ENCODE data around the gene CMIP.

The CMIP gene

DNA sequence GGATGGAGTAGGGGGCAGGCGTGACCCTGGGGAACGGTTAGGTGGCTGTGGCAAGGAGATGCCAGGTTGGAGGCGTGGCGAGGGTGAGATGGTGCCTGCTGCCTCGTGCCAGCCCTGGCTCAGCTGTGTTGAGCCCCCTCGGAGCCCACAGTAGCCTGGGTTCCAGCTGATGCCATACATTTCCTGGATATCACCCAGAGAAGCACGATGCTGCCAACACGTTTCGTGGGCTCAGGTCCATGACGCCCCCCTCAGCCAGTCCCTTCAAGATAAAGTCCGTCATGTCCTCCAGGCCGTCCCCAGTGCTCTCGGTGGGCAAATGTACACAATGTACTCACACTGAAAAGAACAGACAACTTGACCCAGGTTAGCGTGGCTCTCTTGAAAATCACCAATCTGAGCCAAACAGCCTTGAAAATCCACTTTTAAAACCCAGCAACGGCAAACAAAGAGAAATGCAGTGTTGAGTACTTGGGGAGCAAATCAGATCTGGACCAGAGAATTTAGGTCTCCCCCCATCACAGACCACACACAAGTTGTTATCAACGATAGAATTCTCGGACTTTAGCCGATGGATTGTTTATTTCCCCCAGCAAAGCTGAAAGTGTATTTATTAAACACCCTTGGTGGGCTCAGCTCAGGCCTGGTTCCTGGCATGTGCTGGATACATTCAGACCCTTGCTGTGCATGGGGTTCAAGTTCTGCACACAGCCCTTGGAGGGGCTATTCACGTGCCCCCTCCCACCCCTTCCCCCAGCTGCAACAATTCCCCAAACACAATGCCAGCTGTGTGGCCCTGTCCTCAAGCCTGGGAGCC lies 231.7 kb downstream of the CMIP start:
- Histone ChIP-seq H3K4me3 (ENCODE audit: low read length, poor library complexity, severe bottlenecking) (no peak overlapping the region), H4K20me1 (ENCODE audit: insufficient read depth, low read length, poor library complexity, severe bottlenecking) (no peaks in the 10 kb centered on the region), H3F3A (ENCODE audit: low read depth) (no peaks in the 10 kb centered on the region), H2AFZ (ENCODE audit: low read length) (no peak overlapping the region), H3K4me2 (ENCODE audit: low read depth, low read length, poor library complexity, severe bottlenecking) (no peak overlapping the region), H3K9me3 (ENCODE audit: insufficient read depth, low read depth, low read length) (no peaks in the 10 kb centered on the region), H3K79me2 (ENCODE audit: insufficient read depth, low read length) (no peaks in the 10 kb centered on the region), H3K27me3 (ENCODE audit: insufficient read depth, low read length, poor library complexity, severe bottlenecking) (no peaks in the 10 kb centered on the region), H3K9ac (ENCODE audit: low read depth, low read length, poor library complexity, severe bottlenecking) (no peak overlapping the region), H3K36me3 (ENCODE audit: insufficient read depth, low read length) (peaks cover 27% of the 10 kb centered on the region; the same call in 1 of the 2 replicates), H3K9me2 (replicated peaks; ENCODE audit: low read depth, low read length) (no peaks in the 10 kb centered on the region), H3K4me1 (ENCODE audit: insufficient read depth, low read length, poor library complexity, severe bottlenecking) (no peaks in the 10 kb centered on the region)
- TF ChIP-seq, protein P1, sequence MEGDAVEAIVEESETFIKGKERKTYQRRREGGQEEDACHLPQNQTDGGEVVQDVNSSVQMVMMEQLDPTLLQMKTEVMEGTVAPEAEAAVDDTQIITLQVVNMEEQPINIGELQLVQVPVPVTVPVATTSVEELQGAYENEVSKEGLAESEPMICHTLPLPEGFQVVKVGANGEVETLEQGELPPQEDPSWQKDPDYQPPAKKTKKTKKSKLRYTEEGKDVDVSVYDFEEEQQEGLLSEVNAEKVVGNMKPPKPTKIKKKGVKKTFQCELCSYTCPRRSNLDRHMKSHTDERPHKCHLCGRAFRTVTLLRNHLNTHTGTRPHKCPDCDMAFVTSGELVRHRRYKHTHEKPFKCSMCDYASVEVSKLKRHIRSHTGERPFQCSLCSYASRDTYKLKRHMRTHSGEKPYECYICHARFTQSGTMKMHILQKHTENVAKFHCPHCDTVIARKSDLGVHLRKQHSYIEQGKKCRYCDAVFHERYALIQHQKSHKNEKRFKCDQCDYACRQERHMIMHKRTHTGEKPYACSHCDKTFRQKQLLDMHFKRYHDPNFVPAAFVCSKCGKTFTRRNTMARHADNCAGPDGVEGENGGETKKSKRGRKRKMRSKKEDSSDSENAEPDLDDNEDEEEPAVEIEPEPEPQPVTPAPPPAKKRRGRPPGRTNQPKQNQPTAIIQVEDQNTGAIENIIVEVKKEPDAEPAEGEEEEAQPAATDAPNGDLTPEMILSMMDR (conservative IDR thresholded peaks at IDR 0.05; ENCODE audit: low read length), result no peak
- TF ChIP-seq EZH2phosphoT487 (IDR thresholded peaks at IDR 0.05; ENCODE audit: borderline replicate concordance), result no peak

DNA sequence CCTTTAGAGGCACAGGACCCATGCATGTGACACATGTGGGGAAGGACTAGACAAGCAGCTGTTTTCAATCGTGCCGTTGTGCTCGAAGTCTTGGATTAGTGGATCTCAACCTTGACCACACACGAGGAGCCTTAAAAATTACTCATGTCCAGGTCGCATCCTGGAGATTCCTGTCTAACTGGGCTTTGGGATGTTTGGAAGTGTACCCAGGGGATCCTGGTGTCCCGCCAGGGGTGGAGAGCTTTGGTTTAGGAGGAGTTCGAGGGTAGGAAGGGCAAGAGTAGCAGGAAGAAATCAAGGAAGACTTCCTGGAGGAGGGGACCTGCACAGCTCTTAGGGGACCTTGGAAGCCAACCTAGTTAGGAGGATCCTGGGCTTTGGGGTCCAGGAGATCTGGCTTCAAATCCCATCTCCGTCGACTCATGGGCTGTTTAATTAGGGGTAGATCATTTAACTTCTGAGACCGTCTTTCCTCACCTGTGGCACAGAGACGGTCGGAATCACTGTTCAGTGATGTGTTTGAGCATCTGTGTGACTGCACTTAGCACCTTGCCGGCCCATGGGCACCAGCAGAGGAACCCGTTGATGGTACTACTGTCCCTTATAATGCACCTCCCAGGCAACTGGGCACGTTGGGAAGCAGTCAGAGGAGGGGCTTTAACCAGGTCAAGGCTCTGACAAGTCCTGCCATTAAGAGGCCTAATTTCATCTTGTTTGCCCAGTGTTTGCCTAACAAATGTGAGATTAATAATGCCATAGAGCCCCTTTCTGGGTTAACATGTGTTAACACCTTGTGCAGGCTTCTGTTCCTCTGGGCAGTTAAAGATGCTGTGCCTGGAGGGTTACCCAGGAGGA lies 232.5 kb downstream of the CMIP start:
- H3K27me3 ChIP-seq (ENCODE audit: insufficient read depth, low read length, poor library complexity, severe bottlenecking), result no peaks in the 10 kb centered on the region
- H2AFZ ChIP-seq (ENCODE audit: low read length), result no peak overlapping the region
- peaks cover 25% of the 10 kb centered on the region; the same call in 1 of the 2 replicates for H3K36me3 ChIP-seq (ENCODE audit: insufficient read depth, low read length)
- H4K20me1 ChIP-seq (ENCODE audit: insufficient read depth, low read length, poor library complexity, severe bottlenecking), result no peaks in the 10 kb centered on the region
- no peaks in the 10 kb centered on the region for H3K79me2 ChIP-seq (ENCODE audit: insufficient read depth, low read length)
- TF ChIP-seq, protein P1 (conservative IDR thresholded peaks at IDR 0.05; ENCODE audit: low read length), result no peak
- no peak for TF ChIP-seq EZH2phosphoT487 (IDR thresholded peaks at IDR 0.05; ENCODE audit: borderline replicate concordance)
- no peak overlapping the region for H3K4me2 ChIP-seq (ENCODE audit: low read depth, low read length, poor library complexity, severe bottlenecking)
- no peaks in the 10 kb centered on the region for H3K9me3 ChIP-seq (ENCODE audit: insufficient read depth, low read depth, low read length)
- H3K4me1 ChIP-seq (ENCODE audit: insufficient read depth, low read length, poor library complexity, severe bottlenecking), result no peaks in the 10 kb centered on the region
- no peak overlapping the region for H3K9ac ChIP-seq (ENCODE audit: low read depth, low read length, poor library complexity, severe bottlenecking)
- H3F3A ChIP-seq (ENCODE audit: low read depth), result no peaks in the 10 kb centered on the region
- no peaks in the 10 kb centered on the region for H3K9me2 ChIP-seq (replicated peaks; ENCODE audit: low read depth, low read length)
- no peak overlapping the region for H3K4me3 ChIP-seq (ENCODE audit: low read length, poor library complexity, severe bottlenecking)

DNA sequence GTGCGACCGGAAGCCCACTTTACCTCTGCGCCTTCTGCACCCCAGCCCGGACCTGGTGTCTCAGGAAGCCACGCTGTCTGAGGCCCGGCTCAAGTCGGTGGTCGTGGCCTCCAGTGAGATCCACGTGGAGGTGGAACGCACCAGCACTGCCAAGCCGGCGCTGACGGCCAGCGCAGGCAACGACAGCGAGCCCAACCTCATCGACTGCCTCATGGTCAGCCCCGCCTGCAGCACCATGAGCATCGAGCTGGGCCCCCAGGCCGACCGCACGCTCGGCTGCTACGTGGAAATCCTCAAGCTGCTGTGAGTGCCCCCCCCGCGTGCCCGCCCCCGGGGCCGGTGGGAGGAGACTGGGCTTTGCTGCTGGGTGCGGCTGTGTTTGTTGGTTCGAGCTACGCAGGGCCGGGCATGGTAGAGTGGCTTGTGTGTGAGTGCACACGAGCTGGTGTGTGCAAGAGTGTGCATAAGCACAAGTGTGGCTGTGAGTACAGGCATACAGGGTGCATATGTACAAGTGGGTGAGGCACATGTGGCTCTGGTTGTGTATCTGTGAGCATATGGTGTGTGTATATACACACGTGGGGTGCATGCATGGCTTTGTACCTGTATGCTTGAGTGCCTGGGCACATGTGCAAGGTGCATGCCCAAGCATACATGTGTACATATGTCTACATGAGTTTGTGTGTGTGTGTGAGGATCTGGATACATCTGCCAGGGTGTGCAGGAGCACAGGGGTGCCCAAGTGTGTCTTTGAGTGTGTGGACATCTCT lies 233.9 kb downstream of the CMIP start:
- H3K4me2 ChIP-seq (ENCODE audit: low read depth, low read length, poor library complexity, severe bottlenecking), result no peak overlapping the region
- no peak overlapping the region for H2AFZ ChIP-seq (ENCODE audit: low read length)
- H3K9ac ChIP-seq (ENCODE audit: low read depth, low read length, poor library complexity, severe bottlenecking), result no peak overlapping the region
- H3F3A ChIP-seq (ENCODE audit: low read depth), result no peaks in the 10 kb centered on the region
- no peaks in the 10 kb centered on the region for H3K9me2 ChIP-seq (replicated peaks; ENCODE audit: low read depth, low read length)
- H3K79me2 ChIP-seq (ENCODE audit: insufficient read depth, low read length), result no peaks in the 10 kb centered on the region
- no peaks in the 10 kb centered on the region for H3K4me1 ChIP-seq (ENCODE audit: insufficient read depth, low read length, poor library complexity, severe bottlenecking)
- H3K36me3 ChIP-seq (ENCODE audit: insufficient read depth, low read length), result peaks cover 22% of the 10 kb centered on the region; the same call in 1 of the 2 replicates
- TF ChIP-seq, protein P1 (conservative IDR thresholded peaks at IDR 0.05; ENCODE audit: low read length), result no peak
- TF ChIP-seq EZH2phosphoT487 (IDR thresholded peaks at IDR 0.05; ENCODE audit: borderline replicate concordance), result no peak
- no peaks in the 10 kb centered on the region for H3K27me3 ChIP-seq (ENCODE audit: insufficient read depth, low read length, poor library complexity, severe bottlenecking)
- no peak overlapping the region for H3K4me3 ChIP-seq (ENCODE audit: low read length, poor library complexity, severe bottlenecking)
- H3K9me3 ChIP-seq (ENCODE audit: insufficient read depth, low read depth, low read length), result no peaks in the 10 kb centered on the region
- no peaks in the 10 kb centered on the region for H4K20me1 ChIP-seq (ENCODE audit: insufficient read depth, low read length, poor library complexity, severe bottlenecking)

Measured in Loucy (cell line).